ENCODE results near the gene ZBBX.
A peak's percentile ranks its signal among the peaks of the same experiment; 100 is the strongest.

GRCh38 chr3:167406876-167407492, 26.9 kb upstream of the ZBBX start:
- TF ChIP-seq CTCF (IDR thresholded peaks at IDR 0.05; ENCODE audit: low read depth, low read length, missing input control): peak; percentile 17
- no peak for TF ChIP-seq ATF3 (IDR thresholded peaks at IDR 0.05)
- TF ChIP-seq TAF1 (conservative IDR thresholded peaks at IDR 0.05): no peak
- TF ChIP-seq RAD21 (IDR thresholded peaks at IDR 0.05): peak; percentile 65 to 73
